Urinary bladder (tissue), 4 donors: ENCODE results near the gene ABLIM2. TPM values are rescaled to one million over a fixed set of nuclear protein-coding genes. Genes with fewer than 3 reads are reported as not detected.

Source experiments
- DNase-seq: peaks from one replicate; pipeline ENCODE4 v3.0.0-alpha.2; 2015; ENCODE audit errors: extremely low spot score
- H3K27ac ChIP-seq: one replicate; pipeline ENCODE4 v1.5.1; 2013; ENCODE audit warnings: low read depth, mild to moderate bottlenecking, moderate library complexity
- H3K36me3 ChIP-seq: one replicate; pipeline ENCODE4 v1.6.1; 2013; ENCODE audit warnings: mild to moderate bottlenecking, moderate library complexity; ENCODE audit not compliant: insufficient read depth
- H3K4me1 ChIP-seq: one replicate; pipeline ENCODE4 v1.6.1; 2013; ENCODE audit warnings: mild to moderate bottlenecking, moderate library complexity; ENCODE audit not compliant: insufficient read depth
- H3K4me3 ChIP-seq: one replicate; pipeline ENCODE4 v1.5.1; 2013; ENCODE audit warnings: low read depth, low read length
- WGBS: extraction: QIAGEN DNeasy Blood & Tissue Kit; methylation state at CpG from one replicate; pipeline ENCODE4 v1.1.7; 2013; 5-methylcytosine and 5-hydroxymethylcytosine counted together
- polyA plus RNA-seq: library from polyadenylated mRNA; stranded (reverse); fragments of 200-250 nt; gene quantifications from one replicate; pipeline ENCODE4 v1.2.3, GENCODE V29; 2013
- total RNA-seq: library from RNA; depleted of rRNA; stranded (reverse); fragments of >200 nt; gene quantifications from one replicate; pipeline ENCODE4 v1.2.3, GENCODE V29; 2014
- donor health status: healthy with polysubstance abuse.
- donor health status: healthy.

ABLIM2 gene
- total and polyA plus RNA-seq, 2 donors: 1.1 to 5.9 TPM

DNA sequence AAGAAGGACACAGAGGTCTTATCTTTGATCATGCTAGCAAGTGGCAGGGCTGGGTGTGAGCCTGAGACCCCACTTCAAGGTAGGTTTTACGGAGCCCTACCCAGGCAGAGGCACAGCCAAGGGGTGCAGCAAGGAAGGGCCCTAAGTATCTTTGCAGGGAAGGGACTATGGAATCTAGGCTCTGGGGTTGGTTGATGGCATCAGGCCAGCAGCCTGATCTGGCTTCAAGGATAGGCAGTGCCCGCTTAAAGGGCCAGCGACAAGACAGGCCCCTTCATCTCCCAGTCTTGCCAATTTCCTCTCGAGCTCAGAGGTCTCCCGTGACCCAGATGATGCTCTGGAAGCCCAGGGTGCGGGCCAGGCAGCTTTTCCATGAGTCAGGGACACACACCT lies 5.8 kb downstream of the ABLIM2 start:
- DNase-seq: no peak
- Histone ChIP-seq H3K27ac (no peak overlapping the region), H3K36me3 (no peaks in the 10 kb centered on the region), H3K4me3 (no peak overlapping the region), H3K4me1 (no peaks in the 10 kb centered on the region)
- WGBS: 77% methylated on average over 6 of the region's 6 CpGs

- no peak overlapping the region for H3K4me3 ChIP-seq
- no peak overlapping the region for H3K27ac ChIP-seq
- 90% methylated on average over 39 of the region's 39 CpGs for WGBS
- no peak for DNase-seq
- no peaks in the 10 kb centered on the region for H3K36me3 ChIP-seq
- no peaks in the 10 kb centered on the region for H3K4me1 ChIP-seq
Observed at GRCh38 chr4:8152090-8152864, 6.3 kb downstream of the ABLIM2 start.

GRCh38 chr4:8151165-8151650 lies 7.4 kb downstream of the ABLIM2 start:
- H3K4me1 ChIP-seq: no peaks in the 10 kb centered on the region
- WGBS: 89% methylated on average over 15 of the region's 15 CpGs
- H3K4me3 ChIP-seq: no peak overlapping the region
- H3K36me3 ChIP-seq: no peaks in the 10 kb centered on the region
- DNase-seq: no peak
- H3K27ac ChIP-seq: no peak overlapping the region

- no peak for DNase-seq
- H3K36me3 ChIP-seq: no peaks in the 10 kb centered on the region
- H3K27ac ChIP-seq: no peak overlapping the region
- WGBS: 78% methylated on average over 29 of the region's 29 CpGs
- H3K4me1 ChIP-seq: no peaks in the 10 kb centered on the region
- no peak overlapping the region for H3K4me3 ChIP-seq
Observed at GRCh38 chr4:8150152-8151090, 8.2 kb downstream of the ABLIM2 start.

DNA sequence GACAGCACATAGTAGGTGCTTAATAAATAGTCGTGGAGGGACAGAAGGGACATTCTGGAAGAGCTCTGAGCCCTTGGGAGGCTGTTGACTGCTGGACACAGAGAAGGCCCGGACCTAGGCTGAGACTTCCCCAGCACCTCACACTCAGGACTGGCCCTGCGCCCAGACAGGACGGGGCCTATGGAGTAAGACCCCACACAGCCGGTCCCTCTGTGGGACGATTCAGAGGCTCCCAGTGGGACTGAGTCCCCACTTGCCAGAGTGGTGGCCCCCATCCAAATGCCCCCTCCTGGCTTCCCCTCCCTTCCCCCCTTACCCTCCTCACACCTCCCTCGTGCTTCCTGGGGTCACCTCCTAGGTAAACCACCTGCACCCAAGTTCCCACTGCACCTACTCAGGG lies 8.9 kb downstream of the ABLIM2 start:
- no peaks in the 10 kb centered on the region for H3K36me3 ChIP-seq
- H3K27ac ChIP-seq: no peak overlapping the region
- H3K4me1 ChIP-seq: no peaks in the 10 kb centered on the region
- no peak for DNase-seq
- no peak overlapping the region for H3K4me3 ChIP-seq
- 74% methylated on average over 7 of the region's 7 CpGs for WGBS

GRCh38 chr4:8148785-8149435 lies 9.7 kb downstream of the ABLIM2 start:
- Histone ChIP-seq H3K4me3 (no peak overlapping the region), H3K4me1 (no peaks in the 10 kb centered on the region)
- WGBS: 91% methylated on average over 14 of the region's 14 CpGs

GRCh38 chr4:8148159-8148558 lies 10.5 kb downstream of the ABLIM2 start:
- Histone ChIP-seq H3K4me1 (no peaks in the 10 kb centered on the region), H3K27ac (no peak overlapping the region), H3K4me3 (no peak overlapping the region), H3K36me3 (no peaks in the 10 kb centered on the region)
- DNase-seq: no peak
- WGBS: 96% methylated on average over 13 of the region's 13 CpGs

More at GRCh38 chr4:8148785-8149435, 9.7 kb downstream of the ABLIM2 start:
- no peak overlapping the region for H3K27ac ChIP-seq
- no peak for DNase-seq
- H3K36me3 ChIP-seq: no peaks in the 10 kb centered on the region

- H3K36me3 ChIP-seq: no peaks in the 10 kb centered on the region
- no peaks in the 10 kb centered on the region for H3K4me1 ChIP-seq
- DNase-seq: no peak
- no peak overlapping the region for H3K27ac ChIP-seq
- 66% methylated on average over 19 of the region's 19 CpGs for WGBS
- no peak overlapping the region for H3K4me3 ChIP-seq
Observed at GRCh38 chr4:8147231-8147970, 11.2 kb downstream of the ABLIM2 start.

GRCh38 chr4:8146157-8146556 lies 12.5 kb downstream of the ABLIM2 start:
- Histone ChIP-seq H3K4me1 (no peaks in the 10 kb centered on the region), H3K4me3 (no peak overlapping the region), H3K27ac (no peak overlapping the region), H3K36me3 (no peaks in the 10 kb centered on the region)
- DNase-seq: no peak
- WGBS: 68% methylated on average over 9 of the region's 9 CpGs

DNA sequence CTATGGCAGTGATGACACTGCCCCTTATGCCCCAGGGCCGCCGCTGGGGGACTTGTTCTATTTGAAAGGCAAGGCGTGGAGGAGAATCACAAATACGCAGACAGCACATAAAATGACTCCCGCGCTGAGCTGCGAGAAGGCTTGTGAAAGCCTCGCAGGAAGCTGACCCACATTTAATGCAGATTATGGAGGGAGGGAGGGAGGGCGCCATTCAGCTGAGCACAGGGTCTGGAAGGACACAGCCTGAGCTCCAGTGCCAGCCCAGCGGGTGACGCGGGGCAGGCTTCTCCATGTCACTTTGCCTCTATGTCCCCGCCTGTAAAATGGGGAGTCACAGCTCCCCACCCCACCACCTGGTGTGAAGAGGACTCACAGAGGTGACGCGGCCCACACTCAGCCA lies 14.3 kb downstream of the ABLIM2 start:
- Histone ChIP-seq H3K4me1 (no peaks in the 10 kb centered on the region), H3K36me3 (no peaks in the 10 kb centered on the region), H3K4me3 (no peak overlapping the region), H3K27ac (no peak overlapping the region)
- 43% methylated on average over 15 of the region's 15 CpGs for WGBS
- no peak for DNase-seq

GRCh38 chr4:8143392-8144140 lies 15.0 kb downstream of the ABLIM2 start:
- Histone ChIP-seq H3K36me3 (no peaks in the 10 kb centered on the region), H3K27ac (no peak overlapping the region), H3K4me1 (no peaks in the 10 kb centered on the region), H3K4me3 (no peak overlapping the region)
- WGBS: 77% methylated on average over 11 of the region's 11 CpGs
- no peak for DNase-seq

DNA sequence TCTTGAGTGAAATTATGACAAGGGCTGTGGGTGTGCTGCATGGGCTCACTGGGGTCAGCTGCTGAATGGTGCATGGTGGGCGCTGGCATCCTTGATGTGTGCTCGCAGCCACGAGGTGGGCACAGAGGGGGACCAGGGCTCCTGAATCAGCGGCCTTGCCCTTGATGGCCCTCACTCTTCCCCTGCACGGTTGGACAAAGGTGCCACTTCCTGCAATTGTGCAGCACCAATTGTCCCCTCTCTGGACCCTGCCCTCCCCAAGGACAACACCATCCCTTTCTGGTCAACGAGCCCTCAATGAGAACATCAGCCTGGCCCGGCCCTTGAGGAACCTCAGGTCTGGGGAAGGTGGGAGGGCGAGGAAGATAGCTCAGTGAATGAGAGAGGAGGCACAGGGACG lies 16.1 kb downstream of the ABLIM2 start:
- 84% methylated on average over 9 of the region's 9 CpGs for WGBS
- Histone ChIP-seq H3K36me3 (no peaks in the 10 kb centered on the region), H3K27ac (no peak overlapping the region), H3K4me1 (no peaks in the 10 kb centered on the region), H3K4me3 (no peak overlapping the region)
- DNase-seq: no peak
